GM19452 (cell line): ENCODE measurements around the gene C17orf107.
"Not testable (repeated sequence)": the region's sequence is repeated elsewhere in the genome, so short reads cannot be mapped to it uniquely, and the experiment has no call there.

ENCODE experiments used
- ATAC-seq: cut with Tn5 transposase; IDR thresholded peaks from one replicate; pipeline ENCODE4 v1.9.1; 2021; ENCODE audit not compliant: unreplicated experiment

The C17orf107 gene

DNA sequence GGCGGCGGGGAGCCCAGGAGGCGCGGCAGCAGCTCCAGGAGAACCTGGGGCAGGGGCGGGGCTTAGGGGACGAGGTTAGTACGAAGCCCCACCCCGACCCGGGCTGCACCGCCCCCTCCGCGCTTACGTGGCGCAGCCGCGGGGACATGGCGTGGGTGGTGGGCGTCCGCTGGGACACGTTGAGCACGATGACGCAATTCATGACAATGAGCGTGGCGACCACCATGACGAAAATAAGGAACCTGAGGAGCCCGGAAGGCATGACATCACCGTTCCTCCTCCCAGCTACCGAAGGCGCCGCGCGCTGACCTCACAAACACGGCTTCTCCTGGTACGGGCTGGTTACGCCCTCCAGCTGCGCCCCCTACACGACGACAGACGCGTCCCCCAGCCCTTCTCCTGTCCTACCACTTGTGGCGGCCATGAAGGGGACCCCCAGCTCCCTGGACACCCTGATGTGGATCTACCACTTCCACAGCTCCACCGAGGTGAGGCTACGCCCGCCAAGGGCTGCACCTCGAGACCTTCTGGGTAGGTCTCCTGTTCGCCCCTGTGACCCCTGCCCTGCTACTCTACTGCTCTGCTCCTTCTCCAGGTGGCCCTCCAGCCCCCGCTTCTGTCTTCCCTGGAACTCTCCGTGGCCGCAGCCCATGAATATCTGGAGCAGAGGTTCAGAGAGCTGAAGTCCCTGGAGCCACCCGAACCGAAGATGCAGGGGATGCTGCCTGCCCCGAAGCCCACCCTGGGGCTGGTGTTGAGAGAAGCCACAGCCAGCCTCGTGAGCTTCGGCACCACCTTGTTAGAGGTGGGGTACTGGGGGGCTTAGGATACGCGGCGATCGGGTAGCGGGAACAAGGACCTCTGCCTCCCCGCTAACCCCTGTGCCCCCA is at the start of gene C17orf107:
TSS of gene C17orf107 (plus strand) at position 196 of the 890 bp plus-strand sequence. CDS start at position 423, 227 bp downstream.
- no peak for ATAC-seq

- ATAC-seq: no peak
Measured at GRCh38 chr17:4850246-4850645, 49.1 kb upstream of the C17orf107 start.

GRCh38 chr17:4851084-4851483 is 48.3 kb upstream of the C17orf107 start:
- no peak for ATAC-seq

DNA sequence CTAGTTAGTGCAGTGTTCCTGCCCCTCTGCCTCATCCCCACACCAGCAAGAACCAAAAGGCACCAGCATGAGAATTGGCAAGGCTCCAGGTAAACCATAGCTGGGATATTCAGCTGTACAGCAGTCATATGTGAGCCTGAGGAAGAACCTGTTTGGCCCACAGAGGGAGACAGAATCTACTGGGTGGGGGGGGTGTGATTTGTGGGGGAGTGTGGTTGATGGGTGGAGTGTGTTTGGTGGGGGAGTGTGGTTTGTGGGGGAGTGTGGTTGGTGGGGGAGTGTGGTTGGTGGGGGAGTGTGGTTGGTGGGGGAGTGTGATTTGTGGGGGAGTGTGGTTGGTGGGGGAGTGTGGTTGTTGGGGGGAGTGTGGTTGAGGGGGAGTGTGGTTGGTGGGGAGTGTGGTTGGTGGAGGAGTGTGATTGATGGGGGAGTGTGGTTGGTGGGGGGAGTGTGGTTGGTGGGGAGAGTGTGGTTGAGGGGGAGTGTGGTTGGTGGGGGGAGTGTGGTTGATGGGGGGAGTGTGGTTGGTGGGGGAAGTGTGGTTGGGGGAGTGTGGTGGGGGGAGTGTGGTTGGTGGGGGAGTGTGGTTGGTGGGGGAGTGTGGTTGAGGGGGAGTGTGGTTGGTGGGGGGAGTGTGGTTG is 46.6 kb upstream of the C17orf107 start:
- no peak for ATAC-seq

GRCh38 chr17:4853208-4853671 is 46.1 kb upstream of the C17orf107 start:
- no peak for ATAC-seq

- ATAC-seq: no peak
Measured at GRCh38 chr17:4854111-4854681, 45.1 kb upstream of the C17orf107 start.

DNA sequence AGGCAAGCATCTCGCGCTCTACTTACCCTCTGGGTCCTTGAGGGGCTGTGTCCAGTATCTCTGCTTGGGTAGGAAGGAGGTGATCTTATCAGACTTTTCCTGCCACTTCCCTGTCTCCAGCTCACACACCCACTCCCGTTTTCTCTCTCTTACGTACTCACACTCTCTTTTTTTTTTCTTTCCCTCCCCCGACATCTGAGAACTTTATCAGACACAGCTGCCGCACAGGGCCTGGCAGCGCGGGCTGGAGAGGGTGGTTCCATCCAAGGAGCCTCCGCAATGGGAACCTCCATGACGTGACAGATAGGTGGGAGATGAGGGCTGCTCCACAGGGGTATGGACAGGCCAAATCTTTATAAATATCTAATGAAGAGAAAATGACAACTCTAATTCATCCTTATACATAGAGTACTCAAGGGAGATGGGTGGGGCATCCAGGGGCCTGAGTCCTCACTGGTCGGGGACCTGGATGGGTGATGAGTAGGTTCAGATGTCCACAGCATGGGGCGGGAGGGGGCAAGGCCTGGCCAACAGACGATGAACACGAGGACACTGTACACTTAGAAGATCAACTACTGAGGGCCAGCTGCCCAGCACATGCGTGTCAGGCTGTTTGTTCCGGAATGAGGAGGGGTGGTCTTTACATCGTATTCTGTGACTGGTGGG is 42.9 kb upstream of the C17orf107 start:
- ATAC-seq: no peak

GRCh38 chr17:4856937-4857314 is 42.4 kb upstream of the C17orf107 start:
- ATAC-seq: no peak

- not testable (repeated sequence) for ATAC-seq
Measured at GRCh38 chr17:4857347-4857746, 42.0 kb upstream of the C17orf107 start.

GRCh38 chr17:4858068-4858881 is 41.1 kb upstream of the C17orf107 start:
- ATAC-seq: no peak

DNA sequence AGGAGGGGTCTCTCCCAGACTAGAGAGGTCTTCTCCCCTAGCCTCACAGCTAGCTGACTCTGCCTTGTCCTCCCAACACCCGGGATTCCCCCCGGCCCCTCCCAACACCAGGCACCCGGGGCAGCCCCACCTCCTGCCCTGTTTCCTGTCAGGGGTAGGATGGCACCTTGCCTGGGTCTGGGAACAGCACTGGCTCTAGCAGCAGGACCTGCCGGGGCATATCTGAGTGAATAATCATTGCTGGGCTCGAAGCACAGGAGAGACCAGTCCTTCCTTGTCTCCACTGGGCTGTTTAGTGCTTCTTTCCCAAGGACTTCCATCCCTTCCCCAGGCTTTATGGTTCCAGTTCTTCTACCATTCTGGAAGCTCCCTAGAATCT is 40.5 kb upstream of the C17orf107 start:
- ATAC-seq: no peak

- ATAC-seq: no peak
Measured at GRCh38 chr17:4859816-4860625, 39.3 kb upstream of the C17orf107 start.

DNA sequence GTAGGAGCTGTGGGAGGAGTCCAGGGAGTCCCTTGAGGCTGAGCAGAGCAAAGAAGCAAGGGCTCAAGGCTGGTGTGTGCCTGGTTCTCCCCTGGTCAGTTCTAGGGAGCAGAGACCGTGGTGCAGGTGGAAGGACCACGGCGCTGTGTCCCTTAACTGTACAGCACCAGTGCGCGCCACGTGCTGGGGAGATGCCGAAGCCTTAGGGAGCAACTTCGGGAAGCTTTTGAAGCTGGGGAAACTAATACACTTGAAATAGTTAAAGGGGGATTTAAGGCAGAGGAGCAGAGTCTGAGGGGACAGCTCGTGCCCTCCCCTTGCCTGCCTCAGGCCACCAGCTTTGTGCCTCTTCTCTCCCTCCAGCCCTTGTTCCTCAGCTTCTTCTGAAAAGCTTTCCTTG is 38.7 kb upstream of the C17orf107 start:
- no peak for ATAC-seq

DNA sequence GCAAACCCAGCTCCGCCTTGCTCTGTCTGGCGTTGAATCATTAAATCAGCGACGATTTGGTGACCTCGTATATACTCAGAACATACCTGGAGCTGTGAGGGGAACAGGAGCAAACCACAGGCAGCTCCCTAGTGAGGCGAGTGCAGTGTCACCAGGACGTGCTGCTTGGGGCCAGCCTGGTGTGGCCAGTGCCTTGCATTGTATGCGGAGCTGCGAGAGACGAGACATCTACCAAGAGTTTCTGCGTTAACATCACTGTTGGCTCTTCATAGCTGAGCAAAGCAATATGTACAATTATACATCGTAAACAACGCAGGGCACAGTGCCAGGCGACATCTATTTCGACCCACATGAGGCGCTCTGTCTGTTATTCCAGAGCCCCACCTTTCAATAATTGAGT is 38.3 kb upstream of the C17orf107 start:
- ATAC-seq: no peak

DNA sequence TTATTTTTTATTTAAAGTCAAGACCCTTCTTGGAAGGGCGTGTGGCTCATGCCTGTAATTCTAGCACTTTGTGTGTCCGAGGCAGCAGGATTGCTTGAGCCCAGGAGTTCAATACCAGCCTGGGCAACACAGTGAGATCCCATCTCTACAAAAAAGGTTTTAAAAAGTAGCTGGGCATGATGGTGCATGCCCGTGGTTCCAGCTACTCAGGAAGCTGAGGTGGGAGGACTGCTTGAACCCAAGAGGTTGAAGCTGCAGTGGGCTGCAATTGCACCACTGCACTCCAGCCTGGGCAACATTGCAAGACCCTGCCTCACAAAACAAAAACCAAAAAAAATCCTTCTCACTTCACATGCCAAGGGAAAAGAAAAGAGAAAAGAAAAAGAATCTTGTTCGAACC is 36.6 kb upstream of the C17orf107 start:
- ATAC-seq: no peak

GRCh38 chr17:4863321-4863720 is 36.0 kb upstream of the C17orf107 start:
- no peak for ATAC-seq

DNA sequence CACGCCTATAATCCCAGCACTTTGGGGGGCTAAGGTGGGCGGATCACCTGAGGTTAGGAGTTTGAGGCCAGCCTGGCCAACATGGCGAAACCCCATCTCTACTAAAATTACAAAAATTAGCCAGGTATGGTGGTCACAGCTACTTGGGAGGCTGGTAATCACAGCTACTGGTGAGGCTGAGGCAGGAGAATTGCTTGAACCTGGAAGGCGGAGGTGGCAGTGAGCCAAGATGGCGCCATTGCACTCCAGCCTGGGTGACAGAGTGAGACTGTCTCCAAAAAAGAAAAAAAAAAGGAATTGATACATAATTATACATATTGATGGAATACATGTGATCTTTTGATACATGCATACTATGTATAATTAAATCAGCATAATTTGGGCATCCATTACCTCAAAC is 31.8 kb upstream of the C17orf107 start:
- not testable (repeated sequence) for ATAC-seq

GRCh38 chr17:4869058-4869998 is 30.0 kb upstream of the C17orf107 start:
- not testable (repeated sequence) for ATAC-seq

- ATAC-seq: no peak
Measured at GRCh38 chr17:4870855-4871254, 28.5 kb upstream of the C17orf107 start.
